ENCODE measurements around the gene ORC3. TPM values are rescaled to one million over a fixed set of nuclear protein-coding genes. Genes with fewer than 3 reads are reported as not detected.

Gene ORC3
- polyA plus RNA-seq, 1 donor (not counting 4 experiments of a cell fraction or from before 2014, with no cell fraction given), result 37.4 TPM

DNA sequence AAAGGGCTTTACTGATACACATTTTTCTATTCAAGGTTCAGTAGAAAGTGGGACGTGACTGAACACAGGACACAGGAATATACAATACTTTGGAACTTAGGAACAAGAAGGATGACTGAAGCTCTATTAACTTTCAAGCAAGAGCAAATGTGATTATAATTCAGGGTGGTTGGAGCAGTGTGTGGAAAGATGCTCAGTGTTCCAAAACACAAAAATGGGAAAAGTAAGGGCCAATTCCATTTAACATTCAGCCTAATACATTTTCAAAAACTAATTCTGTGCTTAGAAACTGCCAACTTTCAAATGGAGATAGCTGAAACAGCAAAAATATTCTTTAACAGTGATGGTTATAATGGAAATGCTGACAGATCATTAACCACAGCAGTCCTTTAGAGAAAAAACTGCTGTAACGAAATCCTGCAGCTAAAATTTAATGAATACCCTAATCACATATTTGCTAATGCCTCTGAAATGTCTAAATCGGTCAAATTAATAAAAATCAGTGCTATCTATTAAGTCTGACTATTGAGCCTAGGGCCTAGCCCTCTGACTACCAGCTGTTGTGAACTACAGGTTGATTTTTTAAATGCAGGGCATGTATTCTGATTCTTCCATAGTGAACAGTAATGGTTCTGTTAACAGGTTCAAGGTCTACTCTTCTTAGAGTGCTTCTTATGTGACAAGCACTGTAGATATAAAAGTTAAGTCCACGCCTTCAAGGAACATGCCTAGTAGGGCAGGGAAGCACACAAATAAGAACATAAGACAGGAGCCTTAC, 46.0 kb upstream of the ORC3 start:
- H2AFZ ChIP-seq (ENCODE audit: control insufficient read depth, low read length), result no peak overlapping the region
- H3K4me1 ChIP-seq (ENCODE audit: control insufficient read depth, extremely low read depth, insufficient read depth, low read length), result no peaks in the 10 kb centered on the region
- TF ChIP-seq, protein P1, sequence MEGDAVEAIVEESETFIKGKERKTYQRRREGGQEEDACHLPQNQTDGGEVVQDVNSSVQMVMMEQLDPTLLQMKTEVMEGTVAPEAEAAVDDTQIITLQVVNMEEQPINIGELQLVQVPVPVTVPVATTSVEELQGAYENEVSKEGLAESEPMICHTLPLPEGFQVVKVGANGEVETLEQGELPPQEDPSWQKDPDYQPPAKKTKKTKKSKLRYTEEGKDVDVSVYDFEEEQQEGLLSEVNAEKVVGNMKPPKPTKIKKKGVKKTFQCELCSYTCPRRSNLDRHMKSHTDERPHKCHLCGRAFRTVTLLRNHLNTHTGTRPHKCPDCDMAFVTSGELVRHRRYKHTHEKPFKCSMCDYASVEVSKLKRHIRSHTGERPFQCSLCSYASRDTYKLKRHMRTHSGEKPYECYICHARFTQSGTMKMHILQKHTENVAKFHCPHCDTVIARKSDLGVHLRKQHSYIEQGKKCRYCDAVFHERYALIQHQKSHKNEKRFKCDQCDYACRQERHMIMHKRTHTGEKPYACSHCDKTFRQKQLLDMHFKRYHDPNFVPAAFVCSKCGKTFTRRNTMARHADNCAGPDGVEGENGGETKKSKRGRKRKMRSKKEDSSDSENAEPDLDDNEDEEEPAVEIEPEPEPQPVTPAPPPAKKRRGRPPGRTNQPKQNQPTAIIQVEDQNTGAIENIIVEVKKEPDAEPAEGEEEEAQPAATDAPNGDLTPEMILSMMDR (optimal IDR thresholded peaks at IDR 0.05 in 1 of 3, IDR thresholded peaks at IDR 0.05 in 1 of 3, conservative IDR thresholded peaks at IDR 0.05 in 1 of 3; ENCODE audit: extremely low read depth in 1 of 3, insufficient read depth in 2 of 3, low read length in 3 of 3), result no peak
- TF ChIP-seq EZH2 (IDR thresholded peaks at IDR 0.05; ENCODE audit: low read length), result no peak
- no peaks in the 10 kb centered on the region for H3K9me1 ChIP-seq (ENCODE audit: control insufficient read depth, extremely low read depth, insufficient read depth, low read length)
- no peak overlapping the region for H3K9ac ChIP-seq (ENCODE audit: control insufficient read depth, extremely low read depth, insufficient read depth, low read length)
- H3K36me3 ChIP-seq (ENCODE audit: control insufficient read depth in 2 of 2, extremely low read depth in 1 of 2, insufficient read depth in 2 of 2, low read length in 2 of 2), result peaks cover 11 to 13% of the 10 kb centered on the region in 2 experiments
- H3K9me3 ChIP-seq (ENCODE audit: control insufficient read depth, low read depth, low read length), result no peaks in the 10 kb centered on the region
- FAIRE-seq, result no peak
- no peak overlapping the region for H3K4me2 ChIP-seq (ENCODE audit: control insufficient read depth, extremely low read depth, insufficient read depth, low read depth, low read length)
- no peaks in the 10 kb centered on the region for H4K20me1 ChIP-seq (ENCODE audit: control insufficient read depth, extremely low read depth, insufficient read depth, low read length)
- no peak for DNase-seq (ENCODE audit: low read depth, low spot score)
- no peak overlapping the region for H3K4me3 ChIP-seq (ENCODE audit: control insufficient read depth in 2 of 3, extremely low read depth in 1 of 3, insufficient read depth in 2 of 3, low read depth in 1 of 3, low read length in 3 of 3)
- no peak overlapping the region for H3K27ac ChIP-seq (ENCODE audit: control insufficient read depth, insufficient read depth, low read length)
- dilution Hi-C loops (cut with MboI; ENCODE audit: extremely low pct_ligation_motif_present, low sequenced_read_pairs), result no loop called here
- H3K27me3 ChIP-seq (ENCODE audit: control insufficient read depth, extremely low read depth, insufficient read depth, low read length), result no peaks in the 10 kb centered on the region
- no peaks in the 10 kb centered on the region for H3K79me2 ChIP-seq (ENCODE audit: control insufficient read depth, insufficient read depth, low read length)

DNA sequence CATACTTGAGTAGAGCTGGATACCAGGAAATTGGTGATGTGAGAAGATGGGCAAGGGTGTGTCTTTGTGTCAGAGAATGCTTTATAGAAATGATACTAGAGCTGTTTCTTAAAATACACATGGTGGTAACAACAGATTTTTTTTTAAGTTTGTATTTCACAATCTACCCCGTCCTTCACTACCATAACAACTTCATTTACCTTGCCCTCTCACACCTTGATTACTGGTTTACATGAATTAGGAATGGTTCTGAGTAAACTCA, 45.5 kb upstream of the ORC3 start:
- Histone ChIP-seq H3K4me3 (ENCODE audit: control insufficient read depth in 2 of 3, extremely low read depth in 1 of 3, insufficient read depth in 2 of 3, low read depth in 1 of 3, low read length in 3 of 3) (no peak overlapping the region), H3K36me3 (ENCODE audit: control insufficient read depth in 2 of 2, extremely low read depth in 1 of 2, insufficient read depth in 2 of 2, low read length in 2 of 2) (peaks cover 11 to 15% of the 10 kb centered on the region in 2 experiments), H3K9me1 (ENCODE audit: control insufficient read depth, extremely low read depth, insufficient read depth, low read length) (no peaks in the 10 kb centered on the region), H2AFZ (ENCODE audit: control insufficient read depth, low read length) (no peak overlapping the region), H3K9ac (ENCODE audit: control insufficient read depth, extremely low read depth, insufficient read depth, low read length) (no peak overlapping the region), H3K9me3 (ENCODE audit: control insufficient read depth, low read depth, low read length) (no peaks in the 10 kb centered on the region), H3K27me3 (ENCODE audit: control insufficient read depth, extremely low read depth, insufficient read depth, low read length) (no peaks in the 10 kb centered on the region), H4K20me1 (ENCODE audit: control insufficient read depth, extremely low read depth, insufficient read depth, low read length) (no peaks in the 10 kb centered on the region), H3K4me2 (ENCODE audit: control insufficient read depth, extremely low read depth, insufficient read depth, low read depth, low read length) (no peak overlapping the region), H3K79me2 (ENCODE audit: control insufficient read depth, insufficient read depth, low read length) (no peaks in the 10 kb centered on the region), H3K27ac (ENCODE audit: control insufficient read depth, insufficient read depth, low read length) (no peak overlapping the region), H3K4me1 (ENCODE audit: control insufficient read depth, extremely low read depth, insufficient read depth, low read length) (no peaks in the 10 kb centered on the region)
- FAIRE-seq, result no peak
- no peak for DNase-seq (ENCODE audit: low read depth, low spot score)
- TF ChIP-seq, protein P1 (optimal IDR thresholded peaks at IDR 0.05 in 1 of 3, IDR thresholded peaks at IDR 0.05 in 1 of 3, conservative IDR thresholded peaks at IDR 0.05 in 1 of 3; ENCODE audit: extremely low read depth in 1 of 3, insufficient read depth in 2 of 3, low read length in 3 of 3), result no peak
- TF ChIP-seq EZH2 (IDR thresholded peaks at IDR 0.05; ENCODE audit: low read length), result no peak
- dilution Hi-C loops (cut with MboI; ENCODE audit: extremely low pct_ligation_motif_present, low sequenced_read_pairs), result no loop called here

Measured in keratinocyte (primary cell).